IMR-90 (cell line): ENCODE measurements around the gene NXF1. TPM values are rescaled to one million over a fixed set of nuclear protein-coding genes. Genes with fewer than 3 reads are reported as not detected.
A peak's percentile ranks its signal among the peaks of the same experiment; 100 is the strongest.

Experiments
- ATAC-seq: fragments of 200-7000 bp; cut with Tn5 transposase; 2 replicates; pipeline ENCODE4 v1.9.1; 2020; ENCODE audit warnings: low read depth, mild to moderate bottlenecking, moderate library complexity
- BruUV-seq: library from RNA; stranded (reverse); fragments of 400-500 nt; replicated peaks from 2 replicates; lab custom pipeline; 2021; lab: Mats Ljungman, UMichigan
- CTCF ChIA-PET: fragments of 300-600 bp; formaldehyde crosslinking; extraction: SDS; loops from one replicate; lab custom pipeline; 2021; ENCODE audit warnings: antibody characterized with exemption; lab: Yijun Ruan, JAX
- POLR2A ChIA-PET: fragments of 300-600 bp; sonication (Branson Sonifier 250); formaldehyde crosslinking; loops from one replicate; lab custom pipeline; 2022; ENCODE audit warnings: antibody characterized with exemption; ENCODE audit not compliant: unreplicated experiment; lab: Charles Lee
- DNase-seq: peaks from one replicate; pipeline ENCODE4 v3.0.0; 2013
- H2AFZ ChIP-seq: replicated peaks from 2 replicates; pipeline ENCODE3; 2013; ENCODE audit warnings: low read length, mild to moderate bottlenecking; ENCODE audit not compliant: poor library complexity
- H2AK5ac ChIP-seq: 2 replicates; pipeline ENCODE4 v1.6.1; 2013; ENCODE audit warnings: low read depth, low read length, inconsistent platforms
- H2AK9ac ChIP-seq: replicated peaks from 2 replicates; pipeline ENCODE3; 2013; ENCODE audit warnings: mild to moderate bottlenecking, low read depth, low read length, moderate library complexity; ENCODE audit not compliant: poor library complexity
- H2BK120ac ChIP-seq: 2 replicates; pipeline ENCODE4 v1.6.1; 2013; ENCODE audit warnings: low read depth, low read length, inconsistent platforms
- H2BK15ac ChIP-seq: 3 replicates; pipeline ENCODE4 v1.6.1; 2013; ENCODE audit warnings: low read depth, low read length, inconsistent platforms
- H2BK20ac ChIP-seq: 2 replicates; pipeline ENCODE4 v1.6.1; 2013; ENCODE audit warnings: low read depth, mild to moderate bottlenecking, inconsistent platforms, low read length, moderate library complexity
- H2BK5ac ChIP-seq: 2 replicates; pipeline ENCODE4 v1.6.1; 2013; ENCODE audit warnings: mild to moderate bottlenecking, low read depth, low read length, inconsistent platforms; ENCODE audit not compliant: poor library complexity, severe bottlenecking
- H3K14ac ChIP-seq: replicated peaks from 2 replicates; pipeline ENCODE4 v1.6.1; 2013; ENCODE audit warnings: low read depth, low read length, inconsistent platforms
- H3K18ac ChIP-seq: 2 replicates; pipeline ENCODE4 v1.6.1; 2013; ENCODE audit warnings: low read depth, low read length, control low read depth
- H3K23ac ChIP-seq: 2 replicates; pipeline ENCODE4 v1.6.1; 2013; ENCODE audit warnings: low read depth, low read length, inconsistent platforms
- H3K27ac ChIP-seq: 2 replicates; pipeline ENCODE4 v1.5.1; 2013; ENCODE audit warnings: mild to moderate bottlenecking, control low read depth, low read length; ENCODE audit not compliant: insufficient read depth
- H3K27me3 ChIP-seq: 2 replicates; pipeline ENCODE4 v1.6.1; 2013; ENCODE audit warnings: low read length; ENCODE audit not compliant: control insufficient read depth, insufficient read depth
- H3K36me3 ChIP-seq: 2 replicates; pipeline ENCODE4 v1.6.1; 2013; ENCODE audit warnings: low read length, mixed read lengths; ENCODE audit not compliant: control insufficient read depth, insufficient read depth
- H3K4ac ChIP-seq: 2 replicates; pipeline ENCODE4 v1.6.1; 2013; ENCODE audit warnings: low read depth, low read length, inconsistent platforms
- H3K4me1 ChIP-seq: 2 replicates; pipeline ENCODE4 v1.6.1; 2013; ENCODE audit warnings: low read length, mixed read lengths; ENCODE audit not compliant: control insufficient read depth, insufficient read depth
- H3K4me2 ChIP-seq: 2 replicates; pipeline ENCODE4 v1.6.1; 2013; ENCODE audit warnings: low read depth, mild to moderate bottlenecking, control low read depth, low read length, moderate library complexity
- H3K4me3 ChIP-seq: 2 replicates; pipeline ENCODE4 v1.5.1; 2013; ENCODE audit warnings: low read depth, mild to moderate bottlenecking, control low read depth, low read length, moderate library complexity; ENCODE audit not compliant: insufficient read depth
- H3K56ac ChIP-seq: 2 replicates; pipeline ENCODE4 v1.6.1; 2013; ENCODE audit warnings: low read length, inconsistent platforms; ENCODE audit not compliant: insufficient read depth; ENCODE audit errors: extremely low read depth
- H3K79me1 ChIP-seq, 2 experiments: 2 replicates each; pipeline ENCODE4 v1.6.1; 2013; ENCODE audit warnings: low read length in 2 of 2, inconsistent platforms in 1 of 2, low read depth in 1 of 2
- H3K9ac ChIP-seq: 2 replicates; pipeline ENCODE4 v1.6.1; 2013; ENCODE audit warnings: low read depth, low read length, control low read depth
- H3K9me1 ChIP-seq: 2 replicates; pipeline ENCODE4 v1.6.1; 2013; ENCODE audit warnings: low read length, inconsistent platforms; ENCODE audit not compliant: insufficient read depth
- H3K9me3 ChIP-seq: 2 replicates; pipeline ENCODE4 v1.6.1; 2013; ENCODE audit warnings: low read length; ENCODE audit not compliant: control insufficient read depth, insufficient read depth
- H4K20me1 ChIP-seq: 2 replicates; pipeline ENCODE4 v1.6.1; 2013; ENCODE audit warnings: low read length, inconsistent platforms; ENCODE audit not compliant: insufficient read depth
- H4K5ac ChIP-seq: 2 replicates; pipeline ENCODE4 v1.6.1; 2013; ENCODE audit warnings: mild to moderate bottlenecking, low read depth, low read length, control low read depth
- H4K8ac ChIP-seq, 2 experiments: 2 replicates each; pipeline ENCODE4 v1.6.1; 2013; ENCODE audit warnings: low read depth in 2 of 2, low read length in 2 of 2, control low read depth in 1 of 2, inconsistent platforms in 1 of 2
- H4K91ac ChIP-seq: 2 replicates; pipeline ENCODE4 v1.6.1; 2013; ENCODE audit warnings: low read depth, low read length, inconsistent platforms; ENCODE audit not compliant: insufficient read depth
- BHLHE40 ChIP-seq: fragments of 150-350 bp; IDR thresholded peaks from 2 replicates; pipeline ENCODE4 v1.6.1; 2016; ENCODE audit warnings: mild to moderate bottlenecking, low read depth, low read length
- CEBPB ChIP-seq: IDR thresholded peaks from 2 replicates; pipeline ENCODE4 v1.6.1; 2012; ENCODE audit warnings: low read depth, low read length, improper control_type of control experiment
- CHD1 ChIP-seq: IDR thresholded peaks from 2 replicates; pipeline ENCODE4 v1.6.1; 2012; ENCODE audit warnings: low read depth, low read length, improper control_type of control experiment
- FOS ChIP-seq: fragments of 150-350 bp; IDR thresholded peaks from 2 replicates; pipeline ENCODE4 v1.6.1; 2016; ENCODE audit warnings: low read depth, low read length
- MAFK ChIP-seq: IDR thresholded peaks from 2 replicates; pipeline ENCODE4 v1.6.1; 2012; ENCODE audit warnings: low read depth, low read length, improper control_type of control experiment
- MAZ ChIP-seq: IDR thresholded peaks from 2 replicates; pipeline ENCODE4 v1.6.1; 2012; ENCODE audit warnings: low read depth, mild to moderate bottlenecking, low read length, improper control_type of control experiment, moderate library complexity, borderline replicate concordance
- MXI1 ChIP-seq: IDR thresholded peaks from 2 replicates; pipeline ENCODE4 v1.6.1; 2012; ENCODE audit warnings: low read depth, mild to moderate bottlenecking, low read length, moderate library complexity, borderline replicate concordance
- NFE2L2 ChIP-seq: fragments of 150-350 bp; IDR thresholded peaks from 2 replicates; pipeline ENCODE4 v1.6.1; 2016; ENCODE audit warnings: low read depth, mild to moderate bottlenecking, low read length
- POLR2A ChIP-seq: IDR thresholded peaks from 2 replicates; pipeline ENCODE4 v1.6.1; 2012; ENCODE audit warnings: mild to moderate bottlenecking, low read depth, low read length
- RAD21 ChIP-seq: IDR thresholded peaks from 2 replicates; pipeline ENCODE4 v1.6.1; 2012; ENCODE audit warnings: low read length, improper control_type of control experiment
- RCOR1 ChIP-seq: IDR thresholded peaks from 2 replicates; pipeline ENCODE4 v1.6.1; 2012; ENCODE audit warnings: mild to moderate bottlenecking, low read length, improper control_type of control experiment; ENCODE audit not compliant: insufficient replicate concordance
- RFX5 ChIP-seq: IDR thresholded peaks from 2 replicates; pipeline ENCODE4 v1.8.0; 2012; ENCODE audit warnings: low read depth, mild to moderate bottlenecking, low read length, moderate library complexity
- SMC3 ChIP-seq: fragments of 150-350 bp; IDR thresholded peaks from 2 replicates; pipeline ENCODE4 v1.6.1; 2016; ENCODE audit warnings: low read depth, mild to moderate bottlenecking, antibody characterized with exemption, low read length, moderate library complexity
- USF2 ChIP-seq: fragments of 150-350 bp; IDR thresholded peaks from 2 replicates; pipeline ENCODE4 v1.6.1; 2017; ENCODE audit warnings: mild to moderate bottlenecking, antibody characterized with exemption, low read length, low read depth
- WGBS, 2 experiments: methylation state at CpG; one replicate each; pipeline versions ENCODE4 v1.1.5 to v1.1.7; 2013; ENCODE audit warnings: missing lambda C conversion rate in 2 of 2; ENCODE audit not compliant: insufficient read length in 1 of 2; ENCODE audit errors: extremely low coverage in 2 of 2; 5-methylcytosine and 5-hydroxymethylcytosine counted together
- dilution Hi-C: fragments of 300-500 bp; cut with HindIII; formaldehyde crosslinking; loops from one replicate; pipeline ENCODE4 v1.14.3; 2018; ENCODE audit warnings: low sequenced_read_pairs; ENCODE audit not compliant: unreplicated experiment
- in situ Hi-C: fragments of 300-500 bp; cut with MboI; formaldehyde crosslinking; loops from 3 replicates; pipeline ENCODE4 v1.14.3; 2019; ENCODE audit warnings: low sequenced_read_pairs, inconsistent platforms, mixed read lengths
- intact Hi-C: fragments of 100-400 bp; cut with micrococcal nuclease; formaldehyde crosslinking; loops from 2 replicates; pipeline ENCODE4 v1.10.0; 2022
- polyA plus RNA-seq, 3 experiments: library from polyadenylated mRNA; depleted of rRNA; stranded (reverse); fragments of >200 nt; gene quantifications; 2 replicates each; pipeline ENCODE4 v1.2.3, GENCODE V29; 2012; ENCODE audit warnings: low replicate concordance in 1 of 3
- total RNA-seq: library from RNA; depleted of rRNA; stranded (reverse); fragments of >200 nt; gene quantifications from 2 replicates; pipeline ENCODE4 v1.2.3, GENCODE V29; 2012
- TF ChIP-seq, protein P1 (sequence below): conservative IDR thresholded peaks from 2 replicates; pipeline ENCODE4 v1.5.1; 2012; ENCODE audit warnings: mild to moderate bottlenecking, low read depth, low read length, improper control_type of control experiment
- TF ChIP-seq, protein P2 (sequence below): fragments of 150-350 bp; IDR thresholded peaks from 2 replicates; pipeline ENCODE4 v1.6.1; 2016; ENCODE audit warnings: low read depth, mild to moderate bottlenecking, low read length, moderate library complexity, borderline replicate concordance

Gene NXF1
- total and polyA plus RNA-seq, 2 of the 4 experiments (the other 2 are of a cell fraction): 26.3 to 97.4 TPM

DNA sequence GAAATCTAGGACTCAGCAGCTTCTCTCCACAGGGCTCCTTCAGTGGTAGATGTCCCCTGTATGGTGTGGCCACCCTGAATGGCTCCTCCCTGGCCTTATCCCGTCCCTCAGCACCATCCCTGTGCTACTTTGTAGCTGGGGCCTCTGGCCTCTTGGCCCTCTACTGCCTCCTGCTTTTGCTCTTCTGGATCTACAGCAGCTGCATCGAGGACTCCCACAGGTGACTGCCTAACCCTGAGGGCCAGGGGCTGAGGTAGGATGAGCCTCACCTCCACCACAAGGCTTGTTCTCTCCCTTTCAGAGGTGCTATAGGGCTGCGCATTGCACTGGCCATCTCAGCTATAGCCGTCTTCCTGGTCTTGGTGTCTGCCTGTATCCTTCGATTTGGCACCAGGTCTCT, 16.2 kb downstream of the NXF1 start:
- Histone ChIP-seq H4K5ac (no peak overlapping the region), H3K27ac (no peak overlapping the region), H4K91ac (no peak overlapping the region), H3K4me2 (no peak overlapping the region), H2BK15ac (no peak overlapping the region), H3K4me1 (peaks cover 14% of the 10 kb centered on the region), H3K18ac (no peak overlapping the region), H3K9me1 (no peaks in the 10 kb centered on the region), H2BK20ac (no peak overlapping the region), H3K4ac (no peak overlapping the region), H3K79me1 (peaks cover 15 to 40% of the 10 kb centered on the region in 2 experiments; a peak in 3 of 4 replicates), H2AK5ac (no peak overlapping the region; the same call in 1 of the 2 replicates), H4K8ac (0 out of 4 replicates have a peak overlapping the region, but pooled peaks of 1 of the 2 experiments have one; percentile 9), H3K9me3 (no peaks in the 10 kb centered on the region), H2BK5ac (no peak overlapping the region), H3K27me3 (no peaks in the 10 kb centered on the region), H2AFZ (no peak overlapping the region), H3K23ac (peak overlapping the region; percentile 52), H3K36me3 (peaks cover 27% of the 10 kb centered on the region), H3K4me3 (no peak overlapping the region), H3K14ac (no peak overlapping the region), H3K56ac (no peak overlapping the region), H4K20me1 (peaks cover 12% of the 10 kb centered on the region), H3K9ac (no peak overlapping the region), H2BK120ac (no peak overlapping the region), H2AK9ac (no peak overlapping the region)
- POLR2A ChIA-PET: interaction anchor here (0.5 kb wide), 1 partner anchor 43 kb away, joined by 14 read pairs; the partner anchor contains the start of gene STX5
- no TSS peak for BruUV-seq
- DNase-seq: no peak
- CTCF ChIA-PET: no interaction called here
- no CpG with 5 or more reads among the region's 5 CpGs for WGBS, 2 experiments
- TF ChIP-seq BHLHE40: no peak
- TF ChIP-seq RAD21: no peak
- no peak for TF ChIP-seq POLR2A
- TF ChIP-seq SMC3: no peak
- no peak for TF ChIP-seq MAFK
- TF ChIP-seq FOS: no peak
- TF ChIP-seq MXI1: no peak
- TF ChIP-seq MAZ: no peak
- TF ChIP-seq, protein P1, sequence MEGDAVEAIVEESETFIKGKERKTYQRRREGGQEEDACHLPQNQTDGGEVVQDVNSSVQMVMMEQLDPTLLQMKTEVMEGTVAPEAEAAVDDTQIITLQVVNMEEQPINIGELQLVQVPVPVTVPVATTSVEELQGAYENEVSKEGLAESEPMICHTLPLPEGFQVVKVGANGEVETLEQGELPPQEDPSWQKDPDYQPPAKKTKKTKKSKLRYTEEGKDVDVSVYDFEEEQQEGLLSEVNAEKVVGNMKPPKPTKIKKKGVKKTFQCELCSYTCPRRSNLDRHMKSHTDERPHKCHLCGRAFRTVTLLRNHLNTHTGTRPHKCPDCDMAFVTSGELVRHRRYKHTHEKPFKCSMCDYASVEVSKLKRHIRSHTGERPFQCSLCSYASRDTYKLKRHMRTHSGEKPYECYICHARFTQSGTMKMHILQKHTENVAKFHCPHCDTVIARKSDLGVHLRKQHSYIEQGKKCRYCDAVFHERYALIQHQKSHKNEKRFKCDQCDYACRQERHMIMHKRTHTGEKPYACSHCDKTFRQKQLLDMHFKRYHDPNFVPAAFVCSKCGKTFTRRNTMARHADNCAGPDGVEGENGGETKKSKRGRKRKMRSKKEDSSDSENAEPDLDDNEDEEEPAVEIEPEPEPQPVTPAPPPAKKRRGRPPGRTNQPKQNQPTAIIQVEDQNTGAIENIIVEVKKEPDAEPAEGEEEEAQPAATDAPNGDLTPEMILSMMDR: no peak
- TF ChIP-seq USF2: no peak
- TF ChIP-seq, protein P2, sequence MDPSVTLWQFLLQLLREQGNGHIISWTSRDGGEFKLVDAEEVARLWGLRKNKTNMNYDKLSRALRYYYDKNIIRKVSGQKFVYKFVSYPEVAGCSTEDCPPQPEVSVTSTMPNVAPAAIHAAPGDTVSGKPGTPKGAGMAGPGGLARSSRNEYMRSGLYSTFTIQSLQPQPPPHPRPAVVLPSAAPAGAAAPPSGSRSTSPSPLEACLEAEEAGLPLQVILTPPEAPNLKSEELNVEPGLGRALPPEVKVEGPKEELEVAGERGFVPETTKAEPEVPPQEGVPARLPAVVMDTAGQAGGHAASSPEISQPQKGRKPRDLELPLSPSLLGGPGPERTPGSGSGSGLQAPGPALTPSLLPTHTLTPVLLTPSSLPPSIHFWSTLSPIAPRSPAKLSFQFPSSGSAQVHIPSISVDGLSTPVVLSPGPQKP: no peak
- no peak for TF ChIP-seq CHD1
- TF ChIP-seq RCOR1: no peak
- no peak for TF ChIP-seq CEBPB
- TF ChIP-seq NFE2L2: no peak
- TF ChIP-seq RFX5: no peak
- intact Hi-C loops (loop anchor here (5.0 kb wide), 1 partner anchor 93 kb away; the partner anchor contains the start of gene SLC3A2), in situ Hi-C loops (no loop called here), dilution Hi-C loops (no loop called here)
- no peak for ATAC-seq
